Stimulated activated CD4-positive, alpha-beta T cell treated with anti-CD3 and anti-CD28 coated beads, Interleukin-2, amount 100 ng/mL, for 24 hours (primary cell): Measurements from ENCODE around the gene ALG13.
"Not testable (repeated sequence)": the region's sequence is repeated elsewhere in the genome, so short reads cannot be mapped to it uniquely, and the experiment has no call there.

Experiments
- DNase-seq, 2 donors: peaks; one replicate each; pipeline ENCODE4 v3.0.0-alpha.2; 2020

The ALG13 gene

DNA sequence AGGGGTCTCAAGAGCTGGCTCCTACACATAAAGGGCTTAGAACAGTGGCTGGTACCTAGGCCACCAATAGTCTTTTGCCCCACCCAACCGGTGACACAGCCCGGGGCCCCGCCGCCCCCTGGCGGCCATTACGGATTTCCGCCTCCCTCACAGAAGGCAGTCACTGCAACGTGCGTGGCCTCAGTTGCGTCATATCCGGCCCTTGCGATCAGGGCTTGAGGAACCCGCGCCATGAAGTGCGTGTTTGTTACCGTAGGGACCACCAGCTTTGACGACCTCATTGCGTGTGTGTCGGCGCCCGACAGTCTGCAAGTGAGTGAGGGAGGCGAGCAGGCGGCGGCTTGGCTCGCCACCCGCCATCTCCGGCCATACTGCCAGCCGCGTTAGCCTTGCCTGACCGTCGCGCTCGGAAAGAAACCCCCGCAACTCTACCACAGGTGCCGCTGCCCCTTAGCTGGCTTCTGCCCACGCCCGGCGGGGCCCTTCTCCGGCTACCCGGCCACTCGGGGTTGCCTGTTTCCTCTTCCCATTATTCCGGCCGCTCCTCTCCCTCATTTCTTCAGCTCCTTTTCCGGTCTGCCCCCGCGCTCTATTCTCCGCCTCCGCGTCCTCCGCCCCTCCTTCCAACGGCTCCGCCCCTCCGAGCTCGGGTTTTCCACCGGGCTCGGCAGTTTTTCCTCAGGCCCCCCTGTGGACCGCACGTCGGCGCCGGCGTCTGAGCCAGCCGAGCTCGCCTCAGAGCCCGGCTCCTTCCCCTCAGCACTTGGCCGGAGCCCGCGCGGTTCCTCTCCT, at the start of gene ALG13:
Gene ALG13, plus strand, starts transcription at position 183 of the 792 bp plus-strand sequence. Its CDS starts 49 bp downstream, at position 232.
- peak; percentile 83 to 86 for DNase-seq

DNA sequence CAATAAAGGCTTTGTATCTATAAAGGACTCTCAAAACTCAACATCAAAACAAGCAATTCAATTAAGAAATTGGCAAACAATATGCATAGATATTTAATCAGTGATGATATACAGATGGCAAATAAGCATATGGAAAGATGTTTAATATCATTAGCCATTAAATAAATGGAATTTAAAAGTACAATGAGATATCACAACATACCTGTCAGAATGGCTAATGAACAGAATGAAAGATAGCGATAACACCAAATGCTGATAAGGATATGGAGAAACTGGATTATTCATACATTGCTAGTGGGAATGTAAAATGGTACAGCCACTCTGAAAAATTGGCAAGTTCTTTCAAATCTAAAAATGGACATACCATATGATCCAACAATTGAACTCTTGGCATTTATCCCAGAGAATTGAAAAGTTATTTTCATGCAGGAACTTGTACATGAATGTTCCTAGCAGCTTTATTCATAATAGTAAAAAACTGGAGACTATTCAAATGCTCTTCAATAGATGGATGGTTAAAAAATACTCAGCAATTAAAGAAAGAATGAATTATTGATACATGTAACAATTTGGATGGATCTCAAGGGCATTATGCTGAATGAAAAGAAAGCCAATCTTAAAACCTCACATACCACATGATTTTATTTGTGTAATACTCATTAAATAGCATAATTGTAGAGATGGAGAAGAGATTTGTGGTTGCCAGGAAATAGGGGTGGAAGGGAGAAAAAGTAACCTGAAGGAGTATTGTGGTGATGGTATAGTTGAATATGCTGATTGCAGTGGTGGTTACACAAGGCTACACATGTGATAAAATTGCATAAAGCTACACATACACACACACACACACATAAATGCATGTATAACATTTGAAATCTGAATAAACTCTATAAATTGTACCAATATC, 45.9 kb upstream of the ALG13 start:
- no peak for DNase-seq

DNA sequence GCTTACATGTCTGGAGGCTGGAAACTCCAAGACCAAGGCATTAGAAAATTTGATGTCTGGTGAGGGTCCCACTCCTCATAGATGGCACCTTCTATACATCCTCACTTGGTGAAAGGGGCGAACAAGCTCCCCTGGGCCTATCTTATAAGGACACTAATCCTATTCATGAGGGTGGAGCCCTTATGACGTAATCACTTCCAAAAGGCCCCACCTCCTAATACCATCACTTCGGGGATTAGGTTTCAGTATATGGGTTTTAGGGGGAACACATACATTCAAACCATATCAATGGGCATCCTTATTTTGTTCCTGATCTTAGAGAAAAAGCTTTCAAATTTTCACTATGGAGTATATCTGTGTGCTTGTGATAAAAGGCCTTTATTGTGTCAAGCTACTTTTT, 39.0 kb upstream of the ALG13 start:
- DNase-seq = no peak

DNA sequence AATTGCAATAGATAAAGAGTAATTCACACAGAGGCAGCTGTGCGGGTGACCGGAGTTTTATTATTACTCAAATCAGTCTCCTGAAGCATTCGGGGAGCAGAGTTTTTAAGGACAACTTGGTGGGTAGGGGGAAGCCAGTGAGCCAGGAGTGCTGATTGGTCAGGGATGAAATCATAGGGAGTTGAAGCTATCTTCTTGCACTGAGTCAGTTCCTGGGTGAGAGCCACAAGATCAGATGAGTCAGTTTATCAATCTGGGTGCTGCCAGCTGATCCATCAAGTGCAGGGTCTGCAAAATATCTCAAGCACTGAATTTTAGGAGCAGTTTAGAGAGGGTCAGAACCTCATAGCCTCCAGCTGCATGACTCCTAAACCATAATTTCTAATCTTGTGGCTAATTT, 35.8 kb upstream of the ALG13 start:
- not testable (repeated sequence) for DNase-seq

DNA sequence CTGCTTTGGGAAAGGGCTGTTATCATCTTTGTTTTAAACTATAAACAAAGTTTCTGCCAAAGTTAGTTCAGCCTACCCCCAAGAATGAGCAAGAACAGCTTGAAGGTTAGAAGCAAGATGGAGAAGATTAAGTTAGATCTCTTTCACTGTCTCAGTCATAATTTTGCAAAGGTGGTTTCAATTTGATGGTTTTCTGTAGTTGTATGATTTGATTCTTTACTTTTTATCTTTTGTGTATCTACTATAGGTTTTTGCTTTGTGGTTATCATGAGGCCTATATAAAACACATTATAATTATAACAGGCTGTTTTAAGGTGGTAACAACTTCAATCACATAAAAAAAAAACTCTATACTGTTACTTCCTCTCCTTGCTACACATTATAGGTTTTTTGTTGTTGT, 35.4 kb upstream of the ALG13 start:
- DNase-seq = no peak

DNA sequence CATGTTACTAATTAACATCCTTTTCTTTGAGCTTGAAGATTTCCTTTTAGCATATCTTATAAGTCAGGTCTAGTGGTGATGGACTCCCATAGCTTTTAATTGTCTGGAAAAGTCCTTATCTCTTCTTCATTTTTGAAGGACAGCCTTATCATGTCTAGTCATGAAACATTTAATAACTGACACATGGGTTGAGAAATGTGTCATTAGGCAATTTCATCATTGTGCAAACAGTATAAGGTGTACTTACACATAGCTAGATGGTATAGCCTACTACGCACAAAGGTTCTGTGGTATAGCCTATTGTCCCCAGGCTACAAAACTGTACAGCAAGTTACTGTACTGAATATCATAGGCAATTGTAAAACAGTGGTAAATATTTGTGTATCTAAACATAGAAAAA, 34.5 kb upstream of the ALG13 start:
- no peak for DNase-seq

DNA sequence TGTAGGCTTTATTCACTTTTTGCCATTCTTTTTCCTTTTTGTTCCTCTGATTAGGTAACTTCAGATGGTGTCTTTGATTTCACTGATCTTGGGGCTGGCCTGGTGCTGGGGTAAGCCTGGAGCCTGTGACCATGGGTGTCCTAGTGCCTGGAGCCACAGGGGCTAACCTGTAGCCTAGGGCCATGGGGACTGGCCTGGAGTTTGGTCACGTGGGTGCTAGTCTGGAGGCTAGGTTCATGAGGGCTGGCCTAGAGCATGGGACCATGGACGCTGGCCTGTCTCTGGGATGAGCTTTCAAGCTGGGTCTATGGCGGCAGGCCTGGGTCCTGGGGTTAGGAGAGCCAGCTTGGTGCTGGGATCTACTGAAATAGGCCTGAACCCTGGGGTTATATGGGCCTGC, 32.2 kb upstream of the ALG13 start:
- no peak for DNase-seq

DNA sequence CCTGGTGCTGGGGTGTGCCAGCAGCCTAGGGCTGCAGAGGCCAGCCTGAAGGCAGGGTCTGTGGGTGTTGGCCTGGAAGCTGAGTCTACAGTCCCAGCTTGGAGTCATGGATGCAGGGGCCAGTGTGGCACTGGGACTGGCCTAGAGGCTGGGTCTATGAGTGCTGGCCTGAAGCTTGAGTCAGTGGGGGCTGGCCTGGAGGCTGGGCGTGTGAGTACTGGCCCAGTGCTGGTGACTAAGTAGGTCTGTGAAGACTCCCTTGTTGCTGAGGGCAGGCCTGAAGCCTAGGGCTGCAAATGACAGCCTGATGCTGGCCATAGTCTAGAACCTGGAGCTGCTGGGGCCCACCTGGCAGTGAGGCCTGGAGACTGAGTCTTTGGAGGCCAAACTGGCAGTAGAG, 31.3 kb upstream of the ALG13 start:
- DNase-seq = no peak

DNA sequence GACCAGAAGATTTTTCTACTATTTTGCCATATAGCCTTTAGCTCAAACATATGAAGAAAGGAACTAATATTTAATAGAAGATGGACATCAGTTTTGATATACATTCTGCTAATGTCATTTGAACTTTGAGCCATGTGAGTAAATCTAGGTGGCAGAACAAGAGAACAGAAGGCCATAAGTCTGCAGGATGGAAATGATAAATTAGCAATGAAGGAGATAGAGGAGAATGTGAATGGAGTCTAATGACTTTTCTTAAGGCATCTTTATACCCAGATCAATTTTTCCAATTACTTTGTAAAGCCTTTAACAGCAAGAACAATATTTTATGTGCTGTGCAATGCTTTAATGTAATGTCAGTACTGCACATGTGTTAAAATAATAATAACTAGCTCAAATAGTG, 30.1 kb upstream of the ALG13 start:
- no peak for DNase-seq

DNA sequence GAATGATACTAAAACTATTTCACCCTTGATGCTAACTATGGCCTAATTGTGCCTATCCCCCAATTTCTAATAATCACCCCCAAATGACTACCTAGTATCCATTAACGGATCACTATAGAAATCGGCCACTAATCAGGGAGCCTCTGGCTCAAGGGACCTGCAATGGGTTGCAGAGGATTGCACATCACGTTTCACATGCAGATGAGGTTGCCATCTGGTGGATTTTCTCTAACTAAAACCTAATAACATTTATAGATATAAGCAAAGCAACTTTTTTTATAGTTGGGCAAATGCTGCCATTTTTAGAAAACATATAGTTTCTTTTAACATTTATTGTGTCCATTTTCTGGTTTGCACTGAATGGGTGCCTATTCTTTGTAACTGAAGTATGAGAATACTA, 28.3 kb upstream of the ALG13 start:
- no peak for DNase-seq

DNA sequence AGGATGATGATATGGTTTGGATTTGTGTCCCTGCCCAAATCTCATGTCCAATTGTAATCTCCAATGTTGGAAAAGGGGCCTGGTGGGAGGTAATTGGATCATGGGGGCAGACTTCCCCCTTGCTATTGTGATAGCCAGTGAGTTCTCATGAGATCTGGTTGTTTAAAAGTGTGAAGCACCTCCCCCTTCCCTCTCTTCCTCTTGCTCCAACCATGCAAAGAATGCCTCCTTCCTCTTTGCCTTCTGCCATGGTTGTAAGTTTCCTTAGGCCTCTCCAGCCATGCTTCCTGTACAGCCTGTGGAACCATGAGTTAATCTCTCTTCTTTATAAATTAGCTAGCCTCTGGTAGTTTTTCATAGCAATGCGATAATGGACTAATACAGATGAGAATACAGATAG, 19.7 kb upstream of the ALG13 start:
- DNase-seq = no peak

DNA sequence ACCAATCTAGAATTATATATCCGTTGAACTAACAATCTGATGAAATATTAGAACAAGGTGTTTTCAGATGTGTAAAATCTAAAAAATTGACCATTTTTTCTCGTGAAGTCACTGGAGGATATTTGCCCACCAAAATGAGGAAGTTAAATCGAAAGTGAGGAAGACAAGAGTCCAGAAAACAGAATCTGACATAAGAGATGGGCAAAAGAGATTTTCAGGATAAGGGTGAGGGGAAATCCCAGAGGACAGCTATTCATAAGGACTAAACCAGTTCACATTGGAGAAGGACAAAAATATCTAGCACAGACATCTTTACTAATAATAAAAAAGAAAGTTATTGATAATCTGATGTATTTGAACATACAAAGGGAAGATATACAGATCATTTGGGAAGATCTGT, 18.7 kb upstream of the ALG13 start:
- DNase-seq = no peak

DNA sequence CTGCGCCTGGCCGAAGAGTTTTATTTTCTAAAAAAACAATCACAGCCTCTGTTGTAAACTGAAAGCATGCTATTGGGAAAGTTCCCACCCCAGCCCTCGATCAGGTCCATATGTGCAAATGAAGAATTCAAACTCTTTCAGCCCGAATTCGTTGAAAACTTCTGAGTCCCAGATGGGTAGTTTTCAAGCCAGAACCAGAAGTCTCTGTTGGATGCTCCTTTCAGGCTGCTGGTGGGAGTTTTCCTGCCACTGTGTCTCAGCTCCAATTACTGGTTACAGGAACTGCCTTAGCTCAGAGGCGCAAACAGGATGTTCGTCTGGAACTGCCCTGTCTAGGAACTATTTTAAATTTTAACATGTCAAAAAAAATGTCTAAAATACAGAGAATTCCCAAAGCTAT, 9.3 kb upstream of the ALG13 start:
- no peak for DNase-seq

DNA sequence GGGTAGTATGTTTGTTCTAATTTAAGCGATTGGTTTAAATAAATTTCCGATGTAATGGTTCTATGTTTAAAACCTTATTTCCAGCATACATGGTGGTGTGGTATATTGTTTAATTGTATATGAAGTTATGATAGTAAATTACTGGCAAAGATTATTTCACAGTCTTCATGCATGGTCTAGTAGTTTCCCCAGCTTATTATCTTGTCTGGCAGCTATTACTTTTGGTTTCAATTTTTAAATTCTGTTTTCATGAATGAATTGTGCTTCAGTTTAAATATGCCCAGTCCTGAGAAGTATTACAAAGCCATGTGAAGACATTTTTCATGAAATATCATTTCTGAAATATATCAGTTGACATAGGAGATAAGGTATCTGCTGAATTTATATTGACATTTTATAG, 6.3 kb downstream of the ALG13 start:
- DNase-seq = no peak

DNA sequence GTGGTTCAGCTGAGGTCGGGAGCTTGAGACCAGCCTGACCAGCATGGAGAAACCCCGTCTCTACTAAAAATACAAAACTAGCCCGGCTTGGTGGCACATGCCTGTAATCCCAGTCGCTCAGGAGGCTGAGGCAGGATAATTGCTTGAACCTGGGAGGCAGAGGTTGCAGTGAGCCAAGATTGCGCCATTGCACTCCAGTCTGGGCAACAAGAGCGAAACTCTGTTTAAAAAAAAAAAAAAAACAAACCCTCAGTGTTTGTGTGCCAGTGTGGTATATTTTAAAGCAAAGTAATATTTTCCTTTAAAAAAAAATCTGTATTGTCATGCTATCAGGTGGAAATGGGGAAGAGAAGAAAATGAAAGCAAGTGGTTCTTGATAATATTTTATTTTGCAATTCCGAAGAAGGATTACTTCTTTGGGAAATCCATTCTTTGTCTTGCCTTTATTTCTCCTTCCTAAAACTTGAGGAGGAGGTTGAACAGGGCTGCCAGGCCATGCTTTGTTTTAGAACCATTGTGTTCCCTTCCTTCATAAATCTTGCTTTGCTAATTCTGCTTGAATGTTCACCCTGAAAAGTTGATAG, 14.4 kb downstream of the ALG13 start:
- no peak for DNase-seq

DNA sequence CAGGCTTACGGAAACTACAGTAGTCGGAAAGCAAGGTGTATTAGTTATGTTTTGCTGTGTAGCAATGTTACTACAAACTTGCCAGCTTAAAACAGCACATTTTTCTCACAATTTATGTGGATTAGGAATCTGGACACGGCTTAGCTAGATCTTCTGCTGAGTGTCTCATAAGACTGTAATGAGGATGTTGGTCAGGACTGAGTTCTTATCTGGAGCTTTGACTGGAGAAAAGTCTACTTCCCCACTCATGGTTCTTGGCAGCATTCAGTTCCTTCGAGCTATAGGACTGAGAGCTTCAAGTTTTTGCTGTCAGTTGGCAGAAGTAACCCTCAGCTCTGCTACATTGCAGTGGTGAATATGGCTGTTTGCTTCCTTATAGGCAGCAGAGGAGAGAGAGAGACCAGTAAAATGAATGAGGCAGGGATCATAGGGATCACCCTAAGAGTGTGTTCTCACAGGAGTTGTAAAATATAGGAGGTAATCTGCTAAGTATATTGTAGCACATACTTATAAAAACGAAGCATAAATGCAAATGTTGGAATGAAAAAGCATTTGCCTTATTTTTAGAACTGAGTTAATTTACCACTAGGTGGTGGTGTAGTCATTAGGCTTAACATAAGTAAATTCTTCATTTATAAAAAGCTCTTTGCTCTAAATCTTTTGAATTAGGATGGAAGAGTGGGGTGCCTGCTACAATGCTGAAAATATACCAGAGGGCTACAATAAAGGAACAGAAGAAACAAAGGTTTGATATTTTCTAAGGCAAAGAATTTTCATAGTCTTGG, 38.6 kb downstream of the ALG13 start:
- DNase-seq = no peak

DNA sequence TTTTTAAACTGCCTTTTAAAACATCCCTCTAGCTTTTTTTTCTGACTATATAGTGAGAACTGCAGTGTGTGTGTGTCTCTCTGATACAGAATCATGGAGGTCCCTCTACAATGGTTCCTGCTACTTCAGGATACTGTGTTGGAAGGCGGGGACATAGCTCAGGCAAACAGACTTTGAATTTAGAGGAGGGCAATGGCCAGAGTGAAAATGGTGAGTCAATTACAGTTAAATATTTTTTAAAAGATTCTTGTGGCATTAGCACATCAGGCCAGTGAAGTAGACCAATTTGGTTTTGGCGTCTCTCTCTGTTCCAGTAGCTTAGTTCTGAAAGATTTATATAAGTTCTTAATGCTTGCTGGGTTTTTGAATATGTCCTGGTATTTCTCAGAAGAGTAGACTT, 47.1 kb downstream of the ALG13 start:
- no peak for DNase-seq

DNA sequence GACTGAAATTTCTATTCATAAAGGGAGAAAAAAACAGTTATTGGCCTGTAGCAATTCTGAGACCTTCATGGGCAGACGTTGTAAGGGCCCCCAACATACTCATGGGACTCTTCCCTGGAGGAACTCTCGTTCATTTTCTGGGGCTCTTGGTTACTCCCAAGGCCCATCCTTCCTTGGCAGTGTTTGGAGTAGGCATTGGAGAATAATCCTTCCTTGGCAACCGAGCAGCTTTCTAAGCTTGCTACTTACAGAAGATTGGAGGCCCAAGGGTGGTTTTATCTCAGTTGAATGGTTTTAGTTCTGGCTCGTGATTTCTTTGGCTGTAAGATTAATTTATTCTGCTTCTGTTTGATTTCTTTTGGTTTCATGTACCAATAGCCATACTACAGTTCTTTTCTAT, 50.4 kb downstream of the ALG13 start:
- no peak for DNase-seq

DNA sequence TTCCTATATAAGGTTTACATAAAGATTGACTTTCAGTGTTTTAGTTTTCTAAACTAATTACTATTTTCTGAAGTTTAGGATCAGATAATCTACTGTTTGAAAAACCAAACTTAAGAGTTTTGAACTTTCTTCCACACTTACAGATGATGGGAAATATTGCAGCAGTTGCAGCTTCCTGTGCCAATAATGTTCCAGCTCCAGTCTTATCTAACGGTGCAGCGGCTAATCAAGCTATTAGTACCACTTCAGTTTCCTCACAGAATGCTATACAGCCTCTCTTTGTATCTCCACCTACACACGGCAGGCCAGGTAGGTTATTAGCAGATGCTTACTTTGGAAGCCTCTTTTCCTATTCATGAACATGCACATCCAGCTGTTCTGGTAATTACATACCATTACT, 55.6 kb downstream of the ALG13 start:
- no peak for DNase-seq

DNA sequence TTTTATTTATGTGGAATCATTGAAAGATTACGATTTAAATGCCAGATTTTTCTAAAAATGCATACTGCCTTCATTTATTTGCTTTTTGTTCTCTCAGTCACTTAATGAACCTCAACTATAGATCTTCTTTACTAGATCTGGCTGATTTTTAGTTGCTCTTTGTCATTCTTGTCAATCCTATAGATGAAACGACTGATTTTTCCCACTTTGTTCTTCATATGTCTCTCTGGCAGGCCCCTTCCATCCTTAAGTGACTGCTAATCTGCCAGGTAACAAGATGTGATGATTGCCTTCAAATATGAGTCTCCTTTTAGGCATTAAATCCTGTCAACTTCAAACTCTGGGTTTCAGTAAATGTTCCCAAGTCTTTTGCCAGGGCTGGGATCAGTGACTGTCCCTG, 61.0 kb downstream of the ALG13 start:
- DNase-seq = no peak

DNA sequence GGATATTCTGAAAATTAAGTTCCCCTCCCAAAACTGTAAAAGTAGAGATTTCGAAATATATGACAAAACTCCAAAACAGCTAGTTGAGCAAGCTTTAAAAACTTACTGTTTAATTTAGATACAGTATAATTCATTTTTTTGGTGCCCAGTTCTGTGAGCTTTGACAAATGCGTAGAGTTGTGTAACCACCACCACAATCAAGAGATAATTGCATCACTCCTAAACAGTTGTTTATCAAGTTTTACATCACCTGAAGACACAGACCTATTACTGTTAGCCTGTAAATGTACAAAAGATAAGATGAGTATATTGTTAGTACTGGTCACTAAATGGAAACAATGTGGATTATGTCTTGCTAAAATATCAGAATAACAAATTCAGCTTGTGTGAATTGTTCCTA, 62.3 kb downstream of the ALG13 start:
- no peak for DNase-seq

DNA sequence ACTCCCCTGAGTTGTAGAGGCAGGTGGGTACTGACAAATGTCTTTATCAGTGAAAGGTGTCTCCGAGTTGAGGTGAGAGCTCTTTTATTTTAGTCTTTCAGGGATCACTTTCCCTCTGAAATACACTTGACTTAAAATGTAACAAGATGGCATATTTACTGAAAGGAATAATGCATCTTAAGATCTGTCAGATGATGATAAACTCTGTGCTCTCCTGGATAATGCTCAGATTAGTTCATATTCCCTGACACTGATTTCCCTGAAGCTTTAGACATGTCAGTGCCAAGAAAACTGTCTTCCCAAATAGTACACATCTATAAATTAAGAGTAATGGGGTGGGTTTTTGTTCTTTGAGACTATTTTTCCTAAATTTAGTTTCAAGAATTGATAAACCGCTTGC, 75.5 kb downstream of the ALG13 start:
- DNase-seq = no peak

DNA sequence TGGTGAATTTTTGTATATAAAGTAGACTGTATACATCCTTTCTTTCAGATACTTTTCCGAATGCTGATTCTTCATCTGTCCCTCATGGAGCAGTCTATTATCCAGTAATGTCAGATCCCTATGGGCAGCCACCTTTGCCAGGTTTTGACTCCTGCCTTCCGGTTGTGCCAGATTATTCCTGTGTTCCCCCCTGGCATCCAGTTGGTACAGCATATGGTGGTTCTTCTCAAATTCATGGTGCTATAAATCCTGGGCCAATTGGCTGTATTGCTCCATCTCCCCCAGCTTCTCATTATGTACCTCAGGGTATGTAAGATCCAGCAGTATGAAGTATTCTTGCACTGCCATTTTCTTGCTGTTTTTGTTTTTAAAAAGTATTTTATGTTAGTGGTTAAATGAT, 78.7 kb downstream of the ALG13 start:
- no peak for DNase-seq
